Upper lobe of right lung (tissue), 1 donor: ENCODE results near the gene OR9Q1. TPM values are rescaled to one million over a fixed set of nuclear protein-coding genes. Genes with fewer than 3 reads are reported as not detected.

Source experiments
- ATAC-seq: fragments of 200-7000 bp; cut with Tn5 transposase; one replicate; pipeline ENCODE4 v1.9.1; 2020; ENCODE audit warnings: mild to moderate bottlenecking, moderate library complexity
- DNase-seq: peaks from one replicate; pipeline ENCODE4 v3.0.0-alpha.2; 2020
- H3K27ac ChIP-seq: fragments of 200-600 bp; one replicate; pipeline ENCODE4 v1.8.0; 2022
- H3K27me3 ChIP-seq: fragments of 200-600 bp; one replicate; pipeline ENCODE4 v1.8.0; 2022; ENCODE audit warnings: mild to moderate bottlenecking
- H3K36me3 ChIP-seq: fragments of 200-600 bp; one replicate; pipeline ENCODE4 v1.8.0; 2022
- H3K4me1 ChIP-seq: fragments of 200-600 bp; one replicate; pipeline ENCODE4 v1.8.0; 2022
- H3K4me3 ChIP-seq: fragments of 200-600 bp; one replicate; pipeline ENCODE4 v1.8.0; 2022; ENCODE audit warnings: mild to moderate bottlenecking
- H3K9me3 ChIP-seq: fragments of 200-600 bp; one replicate; pipeline ENCODE4 v1.8.0; 2022
- intact Hi-C: fragments of 100-400 bp; cut with DNase I; formaldehyde crosslinking; loops from one replicate; pipeline ENCODE4 v1.11.0; 2022
- total RNA-seq: library from RNA; stranded (reverse); fragmentation: NEBNext Ultra II Directional; extraction: Animal tissue kit (Norgen Biotek cat#: 25700); gene quantifications from one replicate; pipeline ENCODE4 v1.2.1, GENCODE V29; 2021
- TF ChIP-seq, protein P1 (sequence below): fragments of 200-600 bp; IDR thresholded peaks from one replicate; pipeline ENCODE4 v1.8.0; 2022; ENCODE audit warnings: antibody characterized with exemption
- donor health status: DM: no; HTN: yes; CAD: no; lungs with severe emphysema.

OR9Q1 gene
- total RNA-seq, 1 donor from 2014 or later: not detected

DNA sequence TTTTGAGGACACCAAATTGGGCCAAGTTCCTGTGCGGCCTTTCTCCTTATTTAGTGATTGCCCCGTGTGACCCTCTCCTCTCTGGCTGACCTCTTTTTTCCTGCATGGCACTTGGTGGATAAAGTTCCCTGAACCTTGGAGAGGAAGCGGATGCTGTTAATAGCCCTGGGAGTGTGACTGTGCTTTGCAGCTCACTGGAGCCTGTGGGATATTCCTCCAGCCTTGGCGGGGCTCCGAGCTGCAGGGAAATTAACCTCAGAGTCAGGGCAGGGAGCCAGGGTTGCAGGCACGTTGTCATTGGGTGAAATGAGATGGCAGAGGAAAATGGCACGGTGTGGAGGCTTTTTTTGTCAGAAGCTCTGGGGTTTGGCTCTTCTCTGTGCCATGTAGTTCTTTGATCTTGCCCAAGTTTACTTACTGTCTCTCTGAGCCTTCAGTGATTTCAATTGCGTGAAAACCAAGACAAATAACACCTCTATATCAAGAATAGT lies 965 bp downstream of the OR9Q1 start:
- Histone ChIP-seq H3K36me3 (no peaks in the 10 kb centered on the region), H3K4me3 (no peak overlapping the region), H3K27me3 (no peaks in the 10 kb centered on the region), H3K27ac (peak overlapping the region; percentile 47), H3K9me3 (no peaks in the 10 kb centered on the region), H3K4me1 (peaks cover 28% of the 10 kb centered on the region)
- ATAC-seq (peak; percentile 71), DNase-seq (peak; percentile 69)
- intact Hi-C loops: no loop called here
- TF ChIP-seq, protein P1, sequence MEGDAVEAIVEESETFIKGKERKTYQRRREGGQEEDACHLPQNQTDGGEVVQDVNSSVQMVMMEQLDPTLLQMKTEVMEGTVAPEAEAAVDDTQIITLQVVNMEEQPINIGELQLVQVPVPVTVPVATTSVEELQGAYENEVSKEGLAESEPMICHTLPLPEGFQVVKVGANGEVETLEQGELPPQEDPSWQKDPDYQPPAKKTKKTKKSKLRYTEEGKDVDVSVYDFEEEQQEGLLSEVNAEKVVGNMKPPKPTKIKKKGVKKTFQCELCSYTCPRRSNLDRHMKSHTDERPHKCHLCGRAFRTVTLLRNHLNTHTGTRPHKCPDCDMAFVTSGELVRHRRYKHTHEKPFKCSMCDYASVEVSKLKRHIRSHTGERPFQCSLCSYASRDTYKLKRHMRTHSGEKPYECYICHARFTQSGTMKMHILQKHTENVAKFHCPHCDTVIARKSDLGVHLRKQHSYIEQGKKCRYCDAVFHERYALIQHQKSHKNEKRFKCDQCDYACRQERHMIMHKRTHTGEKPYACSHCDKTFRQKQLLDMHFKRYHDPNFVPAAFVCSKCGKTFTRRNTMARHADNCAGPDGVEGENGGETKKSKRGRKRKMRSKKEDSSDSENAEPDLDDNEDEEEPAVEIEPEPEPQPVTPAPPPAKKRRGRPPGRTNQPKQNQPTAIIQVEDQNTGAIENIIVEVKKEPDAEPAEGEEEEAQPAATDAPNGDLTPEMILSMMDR: no peak

DNA sequence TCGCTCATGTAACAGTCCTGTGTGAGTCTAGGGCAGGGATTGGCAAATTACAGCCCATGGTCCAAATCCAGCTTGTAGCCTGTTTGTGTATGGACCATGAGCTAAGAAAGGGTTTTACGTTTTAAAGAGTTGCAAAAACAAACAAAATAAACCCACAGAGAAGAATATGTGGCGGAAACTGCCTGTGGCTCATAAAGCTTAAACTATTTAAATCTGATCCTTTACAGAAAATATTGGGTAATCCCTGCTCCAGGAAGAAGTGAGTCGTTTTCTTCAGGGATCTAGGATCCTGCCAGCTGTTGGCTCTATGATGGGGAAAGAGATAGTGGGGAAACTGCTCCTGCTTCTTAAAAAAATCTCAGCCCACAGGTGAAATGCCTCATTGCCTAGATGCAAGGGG lies 3.7 kb downstream of the OR9Q1 start:
- no peaks in the 10 kb centered on the region for H3K36me3 ChIP-seq
- no peak overlapping the region for H3K27ac ChIP-seq
- DNase-seq (no peak), ATAC-seq (no peak)
- H3K4me1 ChIP-seq: peaks cover 33% of the 10 kb centered on the region
- TF ChIP-seq, protein P1: no peak
- H3K4me3 ChIP-seq: no peak overlapping the region
- no peaks in the 10 kb centered on the region for H3K9me3 ChIP-seq
- no peaks in the 10 kb centered on the region for H3K27me3 ChIP-seq
- intact Hi-C loops: no loop called here

DNA sequence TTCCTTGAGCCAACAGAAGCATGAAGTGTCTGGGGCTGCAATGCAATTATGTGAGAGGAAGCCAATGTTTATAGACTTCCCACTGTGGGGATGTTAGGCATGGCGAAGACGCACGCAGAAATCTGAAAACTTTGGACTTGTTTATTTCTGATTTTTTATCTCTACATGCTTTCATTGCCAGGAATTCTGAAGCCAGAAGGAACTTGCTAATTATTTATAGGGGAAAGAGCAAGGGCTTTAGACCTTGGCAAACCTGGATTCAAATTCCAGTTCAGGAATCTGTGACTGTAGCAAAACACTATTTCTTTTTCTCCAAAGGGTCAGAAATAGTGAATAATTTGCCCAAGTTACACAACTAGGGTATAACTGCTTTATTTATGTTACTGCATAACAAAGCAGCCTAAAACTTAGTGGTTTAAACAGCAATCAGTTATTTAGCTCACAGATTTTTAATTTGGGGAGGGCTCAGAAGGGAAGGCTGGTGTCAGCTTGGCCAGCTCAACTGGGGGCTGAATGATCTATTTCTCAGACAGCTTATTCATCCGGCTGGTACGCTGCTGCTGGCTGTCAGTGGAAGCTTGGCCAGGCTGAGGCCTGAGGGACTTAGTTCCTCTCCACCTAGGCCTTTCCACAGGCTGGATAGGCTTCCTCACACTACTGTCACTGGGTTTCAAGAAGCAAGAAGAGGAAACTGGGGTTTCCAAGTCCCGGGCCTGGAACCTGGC lies 5.2 kb downstream of the OR9Q1 start:
- H3K4me1 ChIP-seq: peaks cover 31% of the 10 kb centered on the region
- no peak overlapping the region for H3K4me3 ChIP-seq
- H3K27me3 ChIP-seq: no peaks in the 10 kb centered on the region
- no peak for DNase-seq
- intact Hi-C loops: no loop called here
- ATAC-seq: peak; percentile 69
- H3K36me3 ChIP-seq: no peaks in the 10 kb centered on the region
- TF ChIP-seq, protein P1: no peak
- H3K27ac ChIP-seq: no peak overlapping the region
- no peaks in the 10 kb centered on the region for H3K9me3 ChIP-seq

DNA sequence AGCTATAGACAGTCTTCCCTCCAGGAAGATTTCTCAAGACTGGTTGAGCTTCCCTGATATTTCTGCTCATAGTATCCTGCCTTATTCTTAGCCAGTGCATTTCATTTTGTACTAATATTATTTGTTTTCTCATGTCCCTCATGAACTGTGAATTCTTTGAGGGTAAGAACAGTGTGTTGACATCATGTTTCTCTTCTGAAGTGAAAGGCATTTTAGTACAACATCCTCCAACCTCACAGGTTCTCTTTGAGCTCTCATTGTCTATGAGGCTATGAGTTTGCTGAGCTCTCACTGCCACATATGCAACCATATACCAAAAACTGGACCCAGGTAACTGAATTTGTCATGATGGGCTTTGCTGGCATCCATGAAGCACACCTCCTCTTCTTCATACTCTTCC lies 7.0 kb downstream of the OR9Q1 start, which contains the start of gene OR6Q1:
Gene OR6Q1, plus strand, starts transcription at position 301 of the 400 bp plus-strand sequence. Its CDS starts 0 bp downstream, at position 301.
- Histone ChIP-seq H3K36me3 (no peaks in the 10 kb centered on the region), H3K4me3 (no peak within 1 kb of the TSS), H3K27ac (peak within 1 kb of the TSS; percentile 32), H3K9me3 (no peaks in the 10 kb centered on the region), H3K27me3 (no peaks in the 10 kb centered on the region), H3K4me1 (peaks cover 24% of the 10 kb centered on the region)
- ATAC-seq: no peak
- TF ChIP-seq, protein P1: no peak
- intact Hi-C loops: no loop called here
- DNase-seq: no peak

DNA sequence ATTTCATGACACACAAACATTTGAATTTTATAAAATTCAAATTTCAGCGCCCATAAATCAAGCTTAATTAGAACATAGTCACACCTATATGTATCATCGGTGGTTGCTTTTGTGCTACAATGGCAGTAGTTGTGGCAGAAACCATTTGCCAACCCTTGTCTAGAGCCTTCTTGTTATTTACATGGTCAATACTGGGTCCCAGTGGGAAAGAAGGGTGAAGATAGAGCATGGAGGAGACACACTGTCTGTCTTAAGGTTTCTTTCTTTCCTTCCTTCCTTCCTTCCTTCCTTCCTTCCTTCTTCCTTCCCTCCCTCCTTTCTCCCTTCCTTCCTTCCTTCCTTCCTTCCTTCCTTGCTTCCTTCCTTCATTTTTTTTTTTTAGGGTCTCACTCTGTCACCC lies 10.8 kb downstream of the OR9Q1 start:
- Histone ChIP-seq H3K9me3 (no peaks in the 10 kb centered on the region), H3K27me3 (no peaks in the 10 kb centered on the region), H3K4me1 (peaks cover 7% of the 10 kb centered on the region), H3K4me3 (no peak overlapping the region), H3K36me3 (no peaks in the 10 kb centered on the region), H3K27ac (no peak overlapping the region)
- intact Hi-C loops: no loop called here
- no peak for ATAC-seq
- TF ChIP-seq, protein P1: no peak
- DNase-seq: no peak
